ENCODE measurements around the gene CCDC112. TPM values are rescaled to one million over a fixed set of nuclear protein-coding genes. Genes with fewer than 3 reads are reported as not detected.

Gene CCDC112
- total and polyA plus RNA-seq, 2 of the 4 experiments (the other 2 are of a cell fraction): 2.0 to 2.3 TPM

DNA sequence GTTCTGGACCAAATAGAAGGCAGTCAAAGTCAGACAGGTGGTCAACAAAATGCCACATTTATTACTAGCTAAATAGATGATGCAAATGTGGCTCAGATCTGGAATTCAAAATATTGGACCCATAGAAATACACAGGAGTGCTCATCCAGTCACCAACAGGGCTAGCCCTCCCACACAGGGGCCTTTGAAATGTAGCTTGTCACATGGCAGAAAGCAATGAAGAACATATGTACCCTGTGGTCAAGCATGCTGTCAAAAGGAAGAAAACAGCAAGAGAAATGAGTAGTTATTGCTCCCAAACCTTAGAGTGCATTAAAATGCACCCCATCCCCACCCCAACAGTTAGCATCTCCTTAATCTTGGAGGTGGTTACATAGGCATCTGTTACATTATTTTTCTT is 20.9 kb upstream of the CCDC112 start:
- no peaks in the 10 kb centered on the region for H4K20me1 ChIP-seq (ENCODE audit: insufficient read depth, low read length)
- H3K27me3 ChIP-seq (ENCODE audit: control insufficient read depth, insufficient read depth, low read length): peaks cover 2% of the 10 kb centered on the region; the same call in 1 of the 2 replicates
- H3K14ac ChIP-seq (replicated peaks; ENCODE audit: low read depth, low read length): no peak overlapping the region
- no peak overlapping the region for H3K4me2 ChIP-seq (ENCODE audit: low read depth, low read length)
- no peak overlapping the region for H2BK5ac ChIP-seq (ENCODE audit: low read depth, low read length, poor library complexity, severe bottlenecking)
- no peak overlapping the region for H2BK20ac ChIP-seq (ENCODE audit: low read depth, low read length)
- no peak overlapping the region for H2AFZ ChIP-seq (replicated peaks; ENCODE audit: low read length, poor library complexity)
- no peak overlapping the region for H3K23ac ChIP-seq (ENCODE audit: low read depth, low read length)
- ChIA-PET CTCF (no interaction called here), POLR2A (ENCODE audit: unreplicated experiment) (no interaction called here)
- H3K4ac ChIP-seq (ENCODE audit: low read depth, low read length): no peak overlapping the region
- no peak overlapping the region for H3K4me3 ChIP-seq (ENCODE audit: insufficient read depth, low read depth, low read length)
- no peaks in the 10 kb centered on the region for H3K9me1 ChIP-seq (ENCODE audit: insufficient read depth, low read length)
- H4K91ac ChIP-seq (ENCODE audit: insufficient read depth, low read depth, low read length): no peak overlapping the region
- H2BK15ac ChIP-seq (ENCODE audit: low read depth, low read length): no peak overlapping the region
- H3K56ac ChIP-seq (ENCODE audit: extremely low read depth, insufficient read depth, low read length): no peak overlapping the region
- H3K27ac ChIP-seq (ENCODE audit: insufficient read depth, low read length): no peak overlapping the region
- H3K4me1 ChIP-seq (ENCODE audit: control insufficient read depth, insufficient read depth, low read length): no peaks in the 10 kb centered on the region
- ATAC-seq (ENCODE audit: low read depth) (no peak), DNase-seq (no peak)
- H2AK9ac ChIP-seq (replicated peaks; ENCODE audit: low read depth, low read length, poor library complexity): no peak overlapping the region
- H2BK120ac ChIP-seq (ENCODE audit: low read depth, low read length): no peak overlapping the region
- H3K18ac ChIP-seq (ENCODE audit: low read depth, low read length): no peak overlapping the region
- no peaks in the 10 kb centered on the region for H3K79me1 ChIP-seq (ENCODE audit: low read depth in 1 of 2, low read length in 2 of 2)
- TF ChIP-seq CHD1 (IDR thresholded peaks at IDR 0.05; ENCODE audit: low read depth, low read length) (no peak), MXI1 (IDR thresholded peaks at IDR 0.05; ENCODE audit: borderline replicate concordance, low read depth, low read length) (no peak), BHLHE40 (IDR thresholded peaks at IDR 0.05; ENCODE audit: low read depth, low read length) (no peak), MAZ (IDR thresholded peaks at IDR 0.05; ENCODE audit: borderline replicate concordance, low read depth, low read length) (no peak), FOS (IDR thresholded peaks at IDR 0.05; ENCODE audit: low read depth, low read length) (no peak)
- H3K36me3 ChIP-seq (ENCODE audit: control insufficient read depth, insufficient read depth, low read length): no peaks in the 10 kb centered on the region
- H4K5ac ChIP-seq (ENCODE audit: low read depth, low read length): no peak overlapping the region
- H4K8ac ChIP-seq (ENCODE audit: low read depth in 2 of 2, low read length in 2 of 2): no peak overlapping the region
- dilution Hi-C loops (cut with HindIII; ENCODE audit: low sequenced_read_pairs, unreplicated experiment) (no loop called here), in situ Hi-C loops (cut with MboI; ENCODE audit: low sequenced_read_pairs) (loop anchor here (25.0 kb wide), 1 partner anchor 745 kb away; no protein-coding TSS in a partner anchor), intact Hi-C loops (cut with micrococcal nuclease) (no loop called here)
- no peak overlapping the region for H2AK5ac ChIP-seq (ENCODE audit: low read depth, low read length)
- no peak overlapping the region for H3K9ac ChIP-seq (ENCODE audit: low read depth, low read length)
- no TSS peak for BruUV-seq (replicated peaks)
- no peaks in the 10 kb centered on the region for H3K9me3 ChIP-seq (ENCODE audit: control insufficient read depth, insufficient read depth, low read length)

Measured in IMR-90 (cell line).